ENCODE data around the gene CXCL11. TPM values are rescaled to one million over a fixed set of nuclear protein-coding genes. Genes with fewer than 3 reads are reported as not detected.

The CXCL11 gene
- total RNA-seq, 1 experiment from 2014 or later = not detected

- no peaks in the 10 kb centered on the region for H3K27me3 ChIP-seq (replicated peaks; ENCODE audit: control insufficient read depth, insufficient read depth, low read length)
- Mint-ChIP-seq H3K27ac (ENCODE audit: unreplicated experiment) (no peak overlapping the region), H3K4me1 (ENCODE audit: low read depth, unreplicated experiment) (peaks cover 16% of the 10 kb centered on the region), H3K36me3 (ENCODE audit: insufficient read depth, unreplicated experiment) (no peaks in the 10 kb centered on the region), H3K27me3 (ENCODE audit: insufficient read depth, unreplicated experiment) (no peaks in the 10 kb centered on the region), H3K4me3 (ENCODE audit: unreplicated experiment) (no peak overlapping the region), H3K9me3 (ENCODE audit: unreplicated experiment) (no peaks in the 10 kb centered on the region)
- ChIA-PET CTCF (interaction anchor here (0.7 to 1.2 kb wide), 2 partner anchors 26 to 66 kb away, joined by 4 to 5 read pairs; no protein-coding TSS in a partner anchor), POLR2A (no interaction called here)
- no peak for DNase-seq
- no TSS peak for BruUV-seq (replicated peaks)
- intact Hi-C loops (cut with micrococcal nuclease; ENCODE audit: unreplicated experiment) = no loop called here
- TF ChIP-seq CTCF (IDR thresholded peaks at IDR 0.05; ENCODE audit: insufficient read depth in 1 of 2, low read depth in 1 of 2, low read length in 1 of 2, severe bottlenecking in 1 of 2, unreplicated experiment in 1 of 2) = no peak
- no peak overlapping the region for H3K4me3 ChIP-seq (ENCODE audit: low read depth, low read length)
- peaks cover 27% of the 10 kb centered on the region for H3K4me1 ChIP-seq
- no peaks in the 10 kb centered on the region for H3K36me3 ChIP-seq (ENCODE audit: control insufficient read depth, insufficient read depth, low read length)
- H3K9me3 ChIP-seq = no peaks in the 10 kb centered on the region
These were observed 26.1 kb upstream of the CXCL11 start for GRCh38 chr4:76061982-76062381.

GRCh38 chr4:76061421-76061820 is 25.6 kb upstream of the CXCL11 start:
- no TSS peak for BruUV-seq (replicated peaks)
- ChIA-PET CTCF (interaction anchor here (1.2 kb wide), 1 partner anchor 65 kb away, joined by 5 read pairs; no protein-coding TSS in a partner anchor), POLR2A (no interaction called here)
- H3K27me3 Mint-ChIP-seq (ENCODE audit: insufficient read depth, unreplicated experiment) = no peaks in the 10 kb centered on the region
- no peak overlapping the region for H3K27ac Mint-ChIP-seq (ENCODE audit: unreplicated experiment)
- no peaks in the 10 kb centered on the region for H3K9me3 ChIP-seq
- H3K9me3 Mint-ChIP-seq (ENCODE audit: unreplicated experiment) = no peaks in the 10 kb centered on the region
- no peak for TF ChIP-seq CTCF (IDR thresholded peaks at IDR 0.05; ENCODE audit: insufficient read depth in 1 of 2, low read depth in 1 of 2, low read length in 1 of 2, severe bottlenecking in 1 of 2, unreplicated experiment in 1 of 2)
- no peak overlapping the region for H3K4me3 ChIP-seq (ENCODE audit: low read depth, low read length)
- no peak overlapping the region for H3K4me3 Mint-ChIP-seq (ENCODE audit: unreplicated experiment)
- H3K36me3 Mint-ChIP-seq (ENCODE audit: insufficient read depth, unreplicated experiment) = no peaks in the 10 kb centered on the region
- peaks cover 16% of the 10 kb centered on the region for H3K4me1 Mint-ChIP-seq (ENCODE audit: low read depth, unreplicated experiment)
- intact Hi-C loops (cut with micrococcal nuclease; ENCODE audit: unreplicated experiment) = no loop called here
- no peak for DNase-seq
- H3K4me1 ChIP-seq = peaks cover 27% of the 10 kb centered on the region
- H3K27me3 ChIP-seq (replicated peaks; ENCODE audit: control insufficient read depth, insufficient read depth, low read length) = no peaks in the 10 kb centered on the region
- no peaks in the 10 kb centered on the region for H3K36me3 ChIP-seq (ENCODE audit: control insufficient read depth, insufficient read depth, low read length)

GRCh38 chr4:76060506-76060905 is 24.6 kb upstream of the CXCL11 start:
- no peak for TF ChIP-seq CTCF (IDR thresholded peaks at IDR 0.05; ENCODE audit: insufficient read depth in 1 of 2, low read depth in 1 of 2, low read length in 1 of 2, severe bottlenecking in 1 of 2, unreplicated experiment in 1 of 2)
- Histone ChIP-seq H3K9me3 (no peaks in the 10 kb centered on the region), H3K27me3 (replicated peaks; ENCODE audit: control insufficient read depth, insufficient read depth, low read length) (no peaks in the 10 kb centered on the region), H3K4me3 (ENCODE audit: low read depth, low read length) (no peak overlapping the region), H3K4me1 (peaks cover 27% of the 10 kb centered on the region), H3K36me3 (ENCODE audit: control insufficient read depth, insufficient read depth, low read length) (no peaks in the 10 kb centered on the region)
- CTCF ChIA-PET = no interaction called here
- H3K27ac Mint-ChIP-seq (ENCODE audit: unreplicated experiment) = no peak overlapping the region
- intact Hi-C loops (cut with micrococcal nuclease; ENCODE audit: unreplicated experiment) = no loop called here
- DNase-seq = no peak
- H3K4me1 Mint-ChIP-seq (ENCODE audit: low read depth, unreplicated experiment) = peaks cover 16% of the 10 kb centered on the region
- no peaks in the 10 kb centered on the region for H3K27me3 Mint-ChIP-seq (ENCODE audit: insufficient read depth, unreplicated experiment)
- no peak overlapping the region for H3K4me3 Mint-ChIP-seq (ENCODE audit: unreplicated experiment)
- BruUV-seq (replicated peaks) = no TSS peak
- POLR2A ChIA-PET = no interaction called here
- no peaks in the 10 kb centered on the region for H3K36me3 Mint-ChIP-seq (ENCODE audit: insufficient read depth, unreplicated experiment)
- H3K9me3 Mint-ChIP-seq (ENCODE audit: unreplicated experiment) = no peaks in the 10 kb centered on the region

Measured in Caco-2 (cell line).